ENCODE measurements around the gene NCMAP. TPM values are rescaled to one million over a fixed set of nuclear protein-coding genes. Genes with fewer than 3 reads are reported as not detected.

The NCMAP gene
- polyA plus RNA-seq, 1 donor (not counting 4 experiments of a cell fraction or from before 2014, with no cell fraction given), result 0.05 TPM

DNA sequence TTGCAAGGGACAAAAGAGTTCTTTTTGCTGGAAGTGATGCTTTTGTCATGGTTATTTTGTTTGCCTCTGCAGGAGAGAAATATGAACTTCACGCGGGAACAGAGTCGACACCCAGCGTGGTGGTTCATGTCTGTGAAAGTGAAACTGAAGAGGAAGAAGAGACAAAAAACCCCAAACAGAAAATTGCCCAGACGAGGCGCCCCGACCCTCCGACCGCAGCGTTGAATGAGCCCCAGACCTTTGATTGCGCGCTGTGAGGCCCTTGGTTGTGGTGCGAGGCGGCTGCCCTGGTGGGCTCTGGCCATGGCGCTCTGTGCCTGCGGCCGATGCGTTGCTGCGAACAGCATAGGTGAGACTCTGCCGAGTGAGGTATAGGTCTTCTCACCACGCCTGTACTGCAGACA, 20.9 kb upstream of the NCMAP start:
- Histone ChIP-seq H3K9ac (ENCODE audit: control insufficient read depth, extremely low read depth, insufficient read depth, low read length) (no peak overlapping the region), H4K20me1 (ENCODE audit: control insufficient read depth, extremely low read depth, insufficient read depth, low read length) (no peaks in the 10 kb centered on the region), H3K4me1 (ENCODE audit: control insufficient read depth, extremely low read depth, insufficient read depth, low read length) (no peaks in the 10 kb centered on the region), H3K9me3 (ENCODE audit: control insufficient read depth, low read depth, low read length) (no peaks in the 10 kb centered on the region), H3K4me3 (ENCODE audit: control insufficient read depth in 2 of 3, extremely low read depth in 1 of 3, insufficient read depth in 2 of 3, low read depth in 1 of 3, low read length in 3 of 3) (no peak overlapping the region), H3K4me2 (ENCODE audit: control insufficient read depth, extremely low read depth, insufficient read depth, low read depth, low read length) (no peak overlapping the region), H2AFZ (ENCODE audit: control insufficient read depth, low read length) (no peak overlapping the region), H3K79me2 (ENCODE audit: control insufficient read depth, insufficient read depth, low read length) (no peaks in the 10 kb centered on the region), H3K27me3 (ENCODE audit: control insufficient read depth, extremely low read depth, insufficient read depth, low read length) (no peaks in the 10 kb centered on the region), H3K9me1 (ENCODE audit: control insufficient read depth, extremely low read depth, insufficient read depth, low read length) (no peaks in the 10 kb centered on the region), H3K27ac (ENCODE audit: control insufficient read depth, insufficient read depth, low read length) (no peak overlapping the region), H3K36me3 (ENCODE audit: control insufficient read depth in 2 of 2, extremely low read depth in 1 of 2, insufficient read depth in 2 of 2, low read length in 2 of 2) (peaks cover 4 to 8% of the 10 kb centered on the region in 2 experiments)
- TF ChIP-seq, protein P1, sequence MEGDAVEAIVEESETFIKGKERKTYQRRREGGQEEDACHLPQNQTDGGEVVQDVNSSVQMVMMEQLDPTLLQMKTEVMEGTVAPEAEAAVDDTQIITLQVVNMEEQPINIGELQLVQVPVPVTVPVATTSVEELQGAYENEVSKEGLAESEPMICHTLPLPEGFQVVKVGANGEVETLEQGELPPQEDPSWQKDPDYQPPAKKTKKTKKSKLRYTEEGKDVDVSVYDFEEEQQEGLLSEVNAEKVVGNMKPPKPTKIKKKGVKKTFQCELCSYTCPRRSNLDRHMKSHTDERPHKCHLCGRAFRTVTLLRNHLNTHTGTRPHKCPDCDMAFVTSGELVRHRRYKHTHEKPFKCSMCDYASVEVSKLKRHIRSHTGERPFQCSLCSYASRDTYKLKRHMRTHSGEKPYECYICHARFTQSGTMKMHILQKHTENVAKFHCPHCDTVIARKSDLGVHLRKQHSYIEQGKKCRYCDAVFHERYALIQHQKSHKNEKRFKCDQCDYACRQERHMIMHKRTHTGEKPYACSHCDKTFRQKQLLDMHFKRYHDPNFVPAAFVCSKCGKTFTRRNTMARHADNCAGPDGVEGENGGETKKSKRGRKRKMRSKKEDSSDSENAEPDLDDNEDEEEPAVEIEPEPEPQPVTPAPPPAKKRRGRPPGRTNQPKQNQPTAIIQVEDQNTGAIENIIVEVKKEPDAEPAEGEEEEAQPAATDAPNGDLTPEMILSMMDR (optimal IDR thresholded peaks at IDR 0.05 in 1 of 3, IDR thresholded peaks at IDR 0.05 in 1 of 3, conservative IDR thresholded peaks at IDR 0.05 in 1 of 3; ENCODE audit: extremely low read depth in 1 of 3, insufficient read depth in 2 of 3, low read length in 3 of 3), result no peak
- no peak for TF ChIP-seq EZH2 (IDR thresholded peaks at IDR 0.05; ENCODE audit: low read length)
- FAIRE-seq, result no peak
- DNase-seq (ENCODE audit: low read depth, low spot score), result no peak
- dilution Hi-C loops (cut with MboI; ENCODE audit: extremely low pct_ligation_motif_present, low sequenced_read_pairs), result no loop called here

DNA sequence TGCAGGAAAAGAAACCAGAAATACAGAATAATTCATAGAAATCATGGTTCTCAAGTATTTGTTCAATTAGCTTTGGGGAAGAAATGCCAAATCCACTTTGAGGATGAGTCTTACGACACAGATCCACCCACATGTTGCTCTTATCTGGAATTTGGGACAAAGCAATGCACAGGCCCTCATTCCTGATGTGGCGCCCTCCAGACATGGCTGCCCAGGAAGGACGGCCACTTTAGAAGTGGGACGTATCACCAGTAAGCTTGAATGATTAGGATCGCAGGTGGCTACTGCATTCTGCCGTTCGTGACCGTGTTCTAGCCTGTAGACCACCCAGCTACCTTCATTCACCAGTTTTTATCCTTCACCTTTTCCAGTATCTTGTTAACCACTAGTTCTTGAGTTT, 20.1 kb upstream of the NCMAP start:
- dilution Hi-C loops (cut with MboI; ENCODE audit: extremely low pct_ligation_motif_present, low sequenced_read_pairs), result no loop called here
- TF ChIP-seq, protein P1 (optimal IDR thresholded peaks at IDR 0.05 in 1 of 3, IDR thresholded peaks at IDR 0.05 in 1 of 3, conservative IDR thresholded peaks at IDR 0.05 in 1 of 3; ENCODE audit: extremely low read depth in 1 of 3, insufficient read depth in 2 of 3, low read length in 3 of 3), result no peak
- TF ChIP-seq EZH2 (IDR thresholded peaks at IDR 0.05; ENCODE audit: low read length), result no peak
- H4K20me1 ChIP-seq (ENCODE audit: control insufficient read depth, extremely low read depth, insufficient read depth, low read length), result no peaks in the 10 kb centered on the region
- FAIRE-seq, result no peak
- H3K4me2 ChIP-seq (ENCODE audit: control insufficient read depth, extremely low read depth, insufficient read depth, low read depth, low read length), result no peak overlapping the region
- no peak overlapping the region for H3K4me3 ChIP-seq (ENCODE audit: control insufficient read depth in 2 of 3, extremely low read depth in 1 of 3, insufficient read depth in 2 of 3, low read depth in 1 of 3, low read length in 3 of 3)
- no peak for DNase-seq (ENCODE audit: low read depth, low spot score)
- H3K9ac ChIP-seq (ENCODE audit: control insufficient read depth, extremely low read depth, insufficient read depth, low read length), result no peak overlapping the region
- no peaks in the 10 kb centered on the region for H3K27me3 ChIP-seq (ENCODE audit: control insufficient read depth, extremely low read depth, insufficient read depth, low read length)
- peaks cover 4 to 8% of the 10 kb centered on the region in 2 experiments for H3K36me3 ChIP-seq (ENCODE audit: control insufficient read depth in 2 of 2, extremely low read depth in 1 of 2, insufficient read depth in 2 of 2, low read length in 2 of 2)
- no peaks in the 10 kb centered on the region for H3K9me1 ChIP-seq (ENCODE audit: control insufficient read depth, extremely low read depth, insufficient read depth, low read length)
- no peaks in the 10 kb centered on the region for H3K79me2 ChIP-seq (ENCODE audit: control insufficient read depth, insufficient read depth, low read length)
- no peak overlapping the region for H3K27ac ChIP-seq (ENCODE audit: control insufficient read depth, insufficient read depth, low read length)
- no peaks in the 10 kb centered on the region for H3K9me3 ChIP-seq (ENCODE audit: control insufficient read depth, low read depth, low read length)
- H3K4me1 ChIP-seq (ENCODE audit: control insufficient read depth, extremely low read depth, insufficient read depth, low read length), result peaks cover 2% of the 10 kb centered on the region
- H2AFZ ChIP-seq (ENCODE audit: control insufficient read depth, low read length), result no peak overlapping the region

Data from keratinocyte (primary cell).